ENCODE results near the gene FBXO36.
"Not testable (repeated sequence)": the region's sequence is repeated elsewhere in the genome, so short reads cannot be mapped to it uniquely, and the experiment has no call there.

The FBXO36 gene

DNA sequence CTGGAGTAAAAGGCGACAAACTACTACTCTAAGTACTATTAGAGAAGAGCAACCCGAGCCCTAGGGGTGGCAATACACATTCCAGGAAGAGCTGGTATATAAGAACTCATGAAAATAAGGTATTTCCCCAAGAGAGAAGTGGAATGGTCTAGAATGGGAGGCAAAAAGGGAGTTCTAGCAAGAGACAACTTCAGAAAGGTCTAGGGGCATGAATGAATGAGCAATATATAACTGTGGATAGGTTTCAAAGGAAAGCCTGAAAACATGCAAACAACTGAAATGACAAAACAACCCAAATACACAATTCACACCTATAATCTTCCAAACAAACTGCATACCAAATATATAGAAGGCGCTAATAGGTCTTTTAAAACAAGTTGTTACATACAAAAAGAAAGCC, 22.7 kb upstream of the FBXO36 start:
- Histone ChIP-seq H2AFZ (ENCODE audit: low read depth) (no peak overlapping the region), H3K9ac (no peak overlapping the region), H3K27ac (no peak overlapping the region), H3K36me3 (ENCODE audit: insufficient read depth) (no peaks in the 10 kb centered on the region), H4K20me1 (ENCODE audit: insufficient read depth) (peaks cover 4% of the 10 kb centered on the region; the same call in 1 of the 2 replicates), H3K4me1 (ENCODE audit: low read depth, poor library complexity, severe bottlenecking) (no peaks in the 10 kb centered on the region), H3K4me3 (IDR thresholded peaks at IDR 0.05; ENCODE audit: insufficient read depth, low read depth, low read length) (no peak overlapping the region), H3K4me2 (no peak overlapping the region), H3K79me2 (ENCODE audit: insufficient read depth, low read depth) (peaks cover 45% of the 10 kb centered on the region; the same call in 1 of the 2 replicates), H3K27me3 (ENCODE audit: insufficient read depth, low read depth) (no peaks in the 10 kb centered on the region)
- TF ChIP-seq, protein P1, sequence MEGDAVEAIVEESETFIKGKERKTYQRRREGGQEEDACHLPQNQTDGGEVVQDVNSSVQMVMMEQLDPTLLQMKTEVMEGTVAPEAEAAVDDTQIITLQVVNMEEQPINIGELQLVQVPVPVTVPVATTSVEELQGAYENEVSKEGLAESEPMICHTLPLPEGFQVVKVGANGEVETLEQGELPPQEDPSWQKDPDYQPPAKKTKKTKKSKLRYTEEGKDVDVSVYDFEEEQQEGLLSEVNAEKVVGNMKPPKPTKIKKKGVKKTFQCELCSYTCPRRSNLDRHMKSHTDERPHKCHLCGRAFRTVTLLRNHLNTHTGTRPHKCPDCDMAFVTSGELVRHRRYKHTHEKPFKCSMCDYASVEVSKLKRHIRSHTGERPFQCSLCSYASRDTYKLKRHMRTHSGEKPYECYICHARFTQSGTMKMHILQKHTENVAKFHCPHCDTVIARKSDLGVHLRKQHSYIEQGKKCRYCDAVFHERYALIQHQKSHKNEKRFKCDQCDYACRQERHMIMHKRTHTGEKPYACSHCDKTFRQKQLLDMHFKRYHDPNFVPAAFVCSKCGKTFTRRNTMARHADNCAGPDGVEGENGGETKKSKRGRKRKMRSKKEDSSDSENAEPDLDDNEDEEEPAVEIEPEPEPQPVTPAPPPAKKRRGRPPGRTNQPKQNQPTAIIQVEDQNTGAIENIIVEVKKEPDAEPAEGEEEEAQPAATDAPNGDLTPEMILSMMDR (conservative IDR thresholded peaks at IDR 0.05; ENCODE audit: low read depth, low read length), result no peak

DNA sequence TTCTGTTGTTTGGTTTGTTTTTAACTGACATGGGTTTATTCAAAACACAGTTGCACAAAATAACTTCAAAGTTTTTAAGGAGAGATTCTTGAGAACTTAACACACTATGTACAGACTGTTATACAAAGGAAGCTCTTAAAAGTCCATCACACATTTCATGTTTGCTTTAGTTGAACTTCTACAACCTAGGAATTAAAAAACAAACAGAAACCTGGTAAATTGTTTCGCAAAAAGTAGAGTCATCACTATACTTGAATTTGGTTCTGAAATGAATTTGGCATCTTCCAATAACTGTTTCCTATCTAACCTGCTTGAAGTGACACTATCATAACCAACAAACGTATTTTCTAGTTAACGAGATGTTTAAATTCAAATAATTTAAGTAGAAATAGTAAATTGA, 22.3 kb upstream of the FBXO36 start:
- Histone ChIP-seq H3K79me2 (ENCODE audit: insufficient read depth, low read depth) (peaks cover 45% of the 10 kb centered on the region; the same call in 1 of the 2 replicates), H3K36me3 (ENCODE audit: insufficient read depth) (no peaks in the 10 kb centered on the region), H3K27me3 (ENCODE audit: insufficient read depth, low read depth) (no peaks in the 10 kb centered on the region), H3K4me2 (no peak overlapping the region), H3K4me1 (ENCODE audit: low read depth, poor library complexity, severe bottlenecking) (no peaks in the 10 kb centered on the region), H2AFZ (ENCODE audit: low read depth) (no peak overlapping the region), H3K27ac (no peak overlapping the region), H3K9ac (no peak overlapping the region), H4K20me1 (ENCODE audit: insufficient read depth) (peaks cover under 1% of the 10 kb centered on the region; the same call in 1 of the 2 replicates), H3K4me3 (IDR thresholded peaks at IDR 0.05; ENCODE audit: insufficient read depth, low read depth, low read length) (no peak overlapping the region)
- TF ChIP-seq, protein P1 (conservative IDR thresholded peaks at IDR 0.05; ENCODE audit: low read depth, low read length), result no peak

DNA sequence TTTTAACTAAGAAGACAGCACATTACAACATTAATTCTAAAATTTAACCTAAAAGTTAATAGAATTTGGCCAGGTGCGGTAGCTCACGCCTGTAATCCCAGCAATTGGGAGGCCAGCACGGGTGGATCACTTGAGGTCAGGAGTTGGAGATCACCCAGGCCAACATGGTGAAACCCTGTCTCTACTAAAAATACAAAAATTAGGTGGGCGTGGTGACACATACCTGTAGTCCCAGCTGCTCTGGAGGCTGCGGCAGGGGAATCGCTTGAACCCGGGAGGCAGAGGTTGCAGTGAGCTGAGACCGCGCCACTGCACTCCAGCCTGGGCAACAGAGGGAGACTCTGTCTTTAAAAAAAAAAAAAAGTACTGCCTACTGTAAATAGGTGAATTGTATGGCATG, 21.8 kb upstream of the FBXO36 start:
- H3K27me3 ChIP-seq (ENCODE audit: insufficient read depth, low read depth); H2AFZ ChIP-seq (ENCODE audit: low read depth); H3K4me1 ChIP-seq (ENCODE audit: low read depth, poor library complexity, severe bottlenecking); H3K4me3 ChIP-seq (IDR thresholded peaks at IDR 0.05; ENCODE audit: insufficient read depth, low read depth, low read length); H4K20me1 ChIP-seq (ENCODE audit: insufficient read depth); H3K27ac ChIP-seq; H3K4me2 ChIP-seq; H3K9ac ChIP-seq; H3K36me3 ChIP-seq (ENCODE audit: insufficient read depth): not testable (repeated sequence)
- H3K79me2 ChIP-seq (ENCODE audit: insufficient read depth, low read depth), result peaks cover 47% of the 10 kb centered on the region; the same call in 1 of the 2 replicates

DNA sequence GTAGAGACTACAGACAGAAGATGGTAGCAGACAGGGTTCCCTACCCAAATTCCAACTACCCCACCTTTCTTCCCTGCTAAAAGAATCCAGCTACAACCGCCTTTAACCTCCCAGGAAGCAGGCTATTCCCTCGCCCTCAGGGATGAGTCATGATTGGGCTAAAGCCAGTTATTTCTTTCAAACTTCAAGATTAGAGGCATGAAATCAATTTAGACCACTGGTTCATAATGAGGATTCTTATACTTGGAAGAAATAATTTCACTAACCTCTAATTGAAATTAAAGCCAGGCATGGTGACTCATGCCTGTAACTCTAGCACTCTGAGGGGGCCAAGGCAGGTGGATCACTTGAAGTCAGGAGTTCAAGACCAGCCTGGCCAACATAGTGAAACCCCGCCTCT, 20.5 kb upstream of the FBXO36 start:
- Histone ChIP-seq H3K36me3 (ENCODE audit: insufficient read depth) (no peaks in the 10 kb centered on the region), H3K79me2 (ENCODE audit: insufficient read depth, low read depth) (peaks cover 44% of the 10 kb centered on the region; the same call in 1 of the 2 replicates), H4K20me1 (ENCODE audit: insufficient read depth) (no peaks in the 10 kb centered on the region)

DNA sequence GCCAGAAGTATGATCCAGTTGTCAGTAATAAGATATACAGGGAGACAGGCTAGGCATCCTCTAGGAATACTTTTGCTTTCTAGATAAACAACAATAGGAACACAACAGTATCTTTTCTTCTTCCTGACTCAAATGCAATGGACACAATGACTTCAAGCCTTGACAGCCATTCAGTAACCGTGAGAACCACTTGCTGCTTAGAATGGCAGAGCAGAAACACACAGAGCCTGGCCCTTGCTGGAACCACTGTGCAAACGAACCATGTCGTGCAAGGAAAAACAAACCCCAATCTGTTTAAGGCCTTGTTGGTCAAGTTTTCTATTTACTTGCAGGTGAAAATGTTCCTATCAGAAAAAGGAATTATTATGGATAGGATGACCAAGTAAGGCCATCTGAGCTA, 19.3 kb upstream of the FBXO36 start:
- no peak overlapping the region for H3K4me3 ChIP-seq (IDR thresholded peaks at IDR 0.05; ENCODE audit: insufficient read depth, low read depth, low read length)
- H3K79me2 ChIP-seq (ENCODE audit: insufficient read depth, low read depth), result peaks cover 36% of the 10 kb centered on the region; the same call in 1 of the 2 replicates
- no peaks in the 10 kb centered on the region for H3K4me1 ChIP-seq (ENCODE audit: low read depth, poor library complexity, severe bottlenecking)
- TF ChIP-seq, protein P1 (conservative IDR thresholded peaks at IDR 0.05; ENCODE audit: low read depth, low read length), result no peak
- no peak overlapping the region for H3K9ac ChIP-seq
- H3K27ac ChIP-seq, result no peak overlapping the region
- no peaks in the 10 kb centered on the region for H4K20me1 ChIP-seq (ENCODE audit: insufficient read depth)
- no peaks in the 10 kb centered on the region for H3K27me3 ChIP-seq (ENCODE audit: insufficient read depth, low read depth)
- H3K36me3 ChIP-seq (ENCODE audit: insufficient read depth), result no peaks in the 10 kb centered on the region
- H3K4me2 ChIP-seq, result no peak overlapping the region
- H2AFZ ChIP-seq (ENCODE audit: low read depth), result no peak overlapping the region

More for the DNA sequence above, 20.5 kb upstream of the FBXO36 start:
- no peaks in the 10 kb centered on the region for H3K27me3 ChIP-seq (ENCODE audit: insufficient read depth, low read depth)
- H3K27ac ChIP-seq, result no peak overlapping the region
- no peak overlapping the region for H3K4me3 ChIP-seq (IDR thresholded peaks at IDR 0.05; ENCODE audit: insufficient read depth, low read depth, low read length)
- no peaks in the 10 kb centered on the region for H3K4me1 ChIP-seq (ENCODE audit: low read depth, poor library complexity, severe bottlenecking)
- no peak overlapping the region for H3K9ac ChIP-seq
- TF ChIP-seq, protein P1 (conservative IDR thresholded peaks at IDR 0.05; ENCODE audit: low read depth, low read length), result no peak
- no peak overlapping the region for H3K4me2 ChIP-seq
- no peak overlapping the region for H2AFZ ChIP-seq (ENCODE audit: low read depth)

All from KMS-11 (cell line).